ENCODE measurements around the gene LYZL4.
A peak's percentile ranks its signal among the peaks of the same experiment; 100 is the strongest.

LYZL4 gene

DNA sequence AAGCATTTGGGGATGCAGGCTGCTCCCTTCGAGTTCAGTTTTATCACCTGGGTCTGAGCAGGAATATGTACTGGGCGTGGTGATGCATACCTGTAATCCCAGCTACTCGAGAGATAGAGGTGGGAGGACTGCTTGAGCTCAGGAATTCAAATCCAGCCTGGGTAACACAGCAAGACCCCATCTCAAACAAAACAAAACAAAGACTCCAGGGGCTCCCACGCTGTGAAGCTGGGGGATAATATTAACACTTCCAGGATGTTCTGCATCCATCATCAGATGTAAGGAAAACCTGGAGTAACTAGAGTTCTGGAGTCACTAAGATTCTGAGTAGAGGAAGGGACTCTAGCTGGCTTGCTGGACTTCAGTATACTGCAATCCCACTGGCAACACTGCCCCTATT is 40.6 kb downstream of the LYZL4 start:
- no peak for DNase-seq

DNA sequence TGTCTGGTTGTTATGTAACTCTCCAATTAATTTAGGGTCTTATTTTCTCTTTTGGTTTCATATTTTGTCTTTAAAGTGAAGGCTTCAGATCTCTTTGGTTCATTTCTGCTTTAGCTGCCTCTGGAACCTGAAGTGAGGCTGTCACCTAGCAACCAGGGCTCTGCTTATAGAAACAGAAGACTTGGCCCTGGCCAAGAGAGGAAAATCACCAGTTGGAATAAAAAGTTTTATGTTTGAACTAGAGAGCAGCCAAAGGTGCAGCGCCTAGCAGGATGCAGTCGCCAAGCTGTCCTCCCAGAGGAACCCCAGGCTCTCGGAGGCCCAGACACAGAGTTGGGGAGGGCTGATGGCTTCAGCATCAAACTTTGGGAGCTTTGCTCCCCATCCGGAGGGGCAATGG is 41.1 kb downstream of the LYZL4 start:
- DNase-seq, result no peak

DNA sequence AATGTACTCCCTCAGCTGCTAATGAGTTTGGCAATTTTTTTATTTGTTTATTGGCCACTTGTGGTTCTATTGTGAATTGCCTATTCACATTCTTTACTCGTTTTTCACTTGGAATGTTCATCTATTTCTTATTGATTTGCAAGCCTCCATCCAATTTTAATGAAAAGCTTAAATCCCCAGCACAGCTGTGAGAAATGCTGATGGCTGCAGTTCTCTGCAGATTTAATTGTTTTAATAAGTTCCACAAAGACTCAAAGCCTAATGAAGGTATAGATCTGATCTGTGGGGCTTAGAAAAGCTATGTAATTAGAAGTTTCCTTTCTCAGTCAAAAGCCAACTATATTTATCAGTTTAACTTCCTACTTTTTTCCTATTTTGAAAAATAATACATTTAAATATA is 41.5 kb downstream of the LYZL4 start:
- DNase-seq, result no peak

DNA sequence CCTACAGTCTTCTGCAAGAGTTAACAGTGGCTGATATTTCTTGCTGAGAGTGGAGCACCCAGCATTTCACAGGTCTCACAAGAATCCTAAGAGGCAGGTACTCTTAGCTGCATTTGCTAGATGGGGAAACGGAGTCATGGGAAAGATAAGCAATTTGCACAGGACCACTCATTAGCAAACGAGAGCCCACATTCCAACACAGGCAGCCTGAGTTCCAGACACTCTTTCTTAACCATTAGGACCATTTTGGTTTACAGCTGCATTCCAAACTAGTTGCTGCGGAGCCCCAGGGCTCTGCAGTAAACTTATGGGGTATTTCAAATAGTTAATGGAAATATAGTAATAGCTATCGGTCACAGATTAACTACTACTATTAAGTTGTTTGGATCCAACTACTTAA is 42.5 kb downstream of the LYZL4 start:
- no peak for DNase-seq

DNA sequence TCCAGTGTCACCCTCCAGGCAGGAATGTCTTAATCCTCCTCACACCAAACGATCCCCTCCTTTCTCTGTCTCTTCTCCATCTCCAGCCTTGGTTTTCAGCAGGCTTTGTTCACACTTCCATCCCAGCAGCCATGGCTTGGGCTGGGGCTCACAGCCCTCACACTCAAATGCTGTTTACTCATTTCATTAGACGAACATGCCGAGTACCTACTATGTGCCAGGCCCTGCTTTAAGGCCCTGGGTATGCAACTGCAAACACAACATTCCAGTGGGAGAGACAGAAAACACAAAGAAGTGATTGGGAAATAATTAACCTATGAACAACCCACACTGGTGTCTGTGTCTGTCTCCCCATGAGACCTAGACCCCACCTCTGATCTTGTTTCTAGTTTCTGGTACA is 43.9 kb downstream of the LYZL4 start:
- DNase-seq, result no peak

DNA sequence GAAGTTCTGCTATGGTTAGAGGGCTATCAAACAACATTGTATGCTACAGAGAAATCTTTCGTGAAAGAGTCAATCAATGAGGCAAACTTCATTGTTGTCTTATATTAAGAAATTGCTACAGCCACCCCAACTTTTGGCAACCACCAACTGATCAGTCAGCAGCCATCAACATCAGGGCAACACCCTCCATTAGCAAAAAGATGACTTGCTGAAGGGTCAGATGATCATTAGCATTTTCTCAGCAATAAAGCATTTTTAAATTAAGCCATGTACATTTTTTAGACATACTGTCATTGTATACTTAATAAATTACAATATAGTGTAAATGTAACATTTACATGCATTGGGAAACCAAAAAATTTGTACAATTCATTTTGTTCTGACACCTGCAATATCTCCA is 53.1 kb downstream of the LYZL4 start:
- DNase-seq, result no peak

DNA sequence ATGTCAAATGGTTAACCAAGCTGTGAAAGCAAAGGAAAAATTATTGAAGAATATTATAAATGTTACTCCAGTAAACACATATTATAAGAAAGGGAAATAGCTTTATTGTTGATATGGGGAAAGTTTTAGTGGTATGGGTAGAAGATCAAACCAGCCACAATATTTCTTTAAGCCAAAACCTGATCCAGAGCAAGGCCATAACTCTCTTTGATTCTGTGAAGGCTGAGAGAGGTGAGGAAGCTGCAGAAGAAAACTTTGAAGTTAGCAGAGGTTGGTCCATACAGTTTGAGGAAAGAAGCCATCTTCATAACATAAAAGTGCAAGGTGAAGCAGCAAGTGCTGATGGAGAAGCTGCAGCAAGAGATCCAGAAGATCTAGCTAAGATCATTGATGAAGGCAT is 54.8 kb downstream of the LYZL4 start:
- DNase-seq, result no peak

DNA sequence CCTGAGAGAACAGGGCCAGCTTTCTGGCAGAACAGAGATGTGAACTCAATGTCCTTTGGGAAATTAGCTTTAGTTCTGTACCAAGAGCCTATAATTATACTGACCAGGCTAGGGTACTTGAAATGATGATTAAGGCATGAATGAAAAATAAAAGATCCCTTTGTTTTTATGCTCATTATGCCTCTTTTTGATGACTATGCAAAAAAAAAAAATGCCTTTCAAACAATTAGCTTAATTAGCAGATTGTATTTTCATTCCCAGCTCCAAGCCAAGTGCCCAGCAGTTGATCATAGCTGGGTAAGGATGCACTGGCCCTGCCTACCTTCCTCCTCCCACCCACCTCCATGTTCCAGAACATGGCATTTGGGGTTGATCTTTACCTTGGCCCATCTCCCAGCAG is 56.8 kb downstream of the LYZL4 start:
- no peak for DNase-seq

DNA sequence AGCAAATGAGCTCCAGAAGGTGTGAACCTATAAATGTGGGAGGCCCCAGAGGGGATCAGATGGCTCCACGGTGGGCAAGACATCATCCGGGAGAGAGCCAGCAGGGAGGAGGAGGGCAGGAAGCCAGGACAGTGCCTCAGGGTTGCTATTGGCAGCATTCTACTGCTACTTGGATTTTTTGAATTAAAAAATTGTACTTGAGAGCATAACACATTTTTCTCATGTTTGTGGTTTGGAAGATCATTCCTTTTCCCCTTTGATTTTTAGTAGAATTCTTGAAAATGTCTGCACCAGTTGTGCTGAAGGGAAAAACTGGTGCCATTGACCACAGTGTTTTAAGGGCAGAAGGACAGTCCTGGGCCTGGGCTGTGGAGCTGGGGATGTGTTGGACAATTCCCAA is 59.2 kb downstream of the LYZL4 start:
- DNase-seq, result no peak

DNA sequence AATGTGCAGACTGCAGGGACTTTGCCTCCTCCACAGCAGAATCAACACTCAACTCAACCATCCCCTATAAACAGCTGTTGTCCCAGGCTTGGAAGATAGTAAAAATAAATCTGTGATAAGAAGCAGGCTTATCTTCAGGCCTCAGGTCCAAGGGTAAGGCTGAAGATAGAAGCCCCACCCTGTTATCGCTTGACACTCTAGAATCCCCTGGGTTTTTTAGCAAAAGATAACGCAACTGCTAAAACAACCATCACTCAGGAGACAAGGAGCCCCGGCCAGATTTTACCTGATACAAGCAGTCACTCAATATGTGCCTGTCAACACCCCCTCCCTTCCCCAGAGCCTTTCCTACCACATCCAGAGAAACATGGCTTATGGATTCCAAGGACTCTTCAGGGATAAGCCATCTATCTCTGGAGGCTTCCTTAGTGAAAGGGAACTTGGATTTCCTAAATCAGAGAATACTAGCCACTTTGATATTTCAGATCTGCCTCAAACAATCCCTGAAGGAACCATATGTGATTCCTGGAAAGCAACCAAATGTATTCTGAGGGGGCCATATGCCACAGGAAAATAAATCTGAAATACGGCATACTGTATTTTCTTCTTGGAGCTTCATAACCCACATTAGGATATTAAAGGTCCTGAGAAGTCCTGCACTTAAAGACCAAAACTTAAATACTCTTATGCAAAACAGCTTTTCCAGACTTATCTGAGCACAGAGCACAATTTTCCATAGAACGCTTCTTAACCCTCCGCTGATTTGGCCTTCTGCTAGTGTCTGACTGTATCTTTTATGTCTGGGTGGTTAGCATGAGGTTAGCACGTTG is 60.4 kb downstream of the LYZL4 start:
- peak; percentile 21 for DNase-seq

DNA sequence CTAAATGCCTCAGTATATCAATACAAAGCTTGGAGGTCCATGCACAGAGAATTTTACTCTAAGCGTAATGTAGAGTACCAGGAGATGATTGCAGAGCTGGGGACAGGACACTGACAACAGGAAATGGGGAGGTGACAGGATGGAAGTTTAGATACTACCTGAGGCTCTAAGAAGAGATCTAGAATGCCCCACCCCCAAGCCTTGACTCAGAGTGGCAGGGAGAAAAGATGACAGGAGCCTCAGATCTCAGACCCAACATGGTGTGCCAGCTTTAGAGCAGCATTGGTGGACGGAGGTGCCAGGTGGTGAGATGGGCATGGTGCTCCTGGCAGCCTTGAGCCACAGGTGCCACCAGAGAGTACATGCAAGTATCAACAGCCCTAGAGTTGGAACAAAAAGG is 62.5 kb downstream of the LYZL4 start:
- no peak for DNase-seq
